Umbilical cord (tissue), 2 donors: ENCODE measurements around the gene PPFIA4. TPM values are rescaled to one million over a fixed set of nuclear protein-coding genes. Genes with fewer than 3 reads are reported as not detected.

Source experiments
- DNase-seq: peaks from one replicate; pipeline ENCODE4 v3.0.0-alpha.2; 2015; ENCODE audit warnings: low spot score
- total RNA-seq: library from RNA; depleted of rRNA; stranded (reverse); fragments of >200 nt; gene quantifications from one replicate; pipeline ENCODE4 v1.2.3, GENCODE V29; 2014; ENCODE audit warnings: low replicate concordance; ENCODE audit not compliant: insufficient read depth

The PPFIA4 gene
- total RNA-seq, 1 donor from 2014 or later = 23.1 TPM

- DNase-seq = no peak
Measured at GRCh38 chr1:203082231-203082505, 55.9 kb downstream of the PPFIA4 start.

- DNase-seq = no peak
Measured at GRCh38 chr1:203082571-203083462, 56.5 kb downstream of the PPFIA4 start.

DNA sequence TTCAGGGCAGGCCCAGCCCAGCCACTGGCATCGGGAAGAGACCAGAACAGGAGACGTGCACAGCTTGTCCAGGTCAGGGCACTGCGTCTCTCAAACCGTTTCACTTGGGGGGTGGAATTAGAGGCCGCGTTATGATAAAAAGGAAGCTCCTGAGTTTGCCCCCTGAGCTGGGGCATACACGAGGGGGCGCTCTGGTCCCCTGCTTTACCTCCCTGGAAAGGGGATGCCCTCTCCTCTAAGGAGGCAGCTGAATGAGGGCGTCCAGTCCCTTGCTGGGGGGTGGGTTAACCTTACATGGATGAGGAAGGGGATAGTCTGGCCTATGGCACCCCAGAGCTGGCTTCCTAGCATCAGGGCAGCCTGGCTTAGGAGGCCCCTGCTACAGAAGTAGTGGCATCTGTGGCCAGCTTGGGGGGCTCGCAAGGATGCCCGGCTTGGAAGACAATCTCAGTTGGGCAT lies 57.2 kb downstream of the PPFIA4 start:
- DNase-seq = no peak

GRCh38 chr1:203084588-203085527 lies 58.6 kb downstream of the PPFIA4 start:
- no peak for DNase-seq

GRCh38 chr1:203085528-203086406 lies 59.5 kb downstream of the PPFIA4 start, which contains the start of gene MYOG:
Gene MYOG (minus strand): TSS chr1:203086012. CDS start chr1:203085961, 51 bp downstream.
- DNase-seq = no peak

DNA sequence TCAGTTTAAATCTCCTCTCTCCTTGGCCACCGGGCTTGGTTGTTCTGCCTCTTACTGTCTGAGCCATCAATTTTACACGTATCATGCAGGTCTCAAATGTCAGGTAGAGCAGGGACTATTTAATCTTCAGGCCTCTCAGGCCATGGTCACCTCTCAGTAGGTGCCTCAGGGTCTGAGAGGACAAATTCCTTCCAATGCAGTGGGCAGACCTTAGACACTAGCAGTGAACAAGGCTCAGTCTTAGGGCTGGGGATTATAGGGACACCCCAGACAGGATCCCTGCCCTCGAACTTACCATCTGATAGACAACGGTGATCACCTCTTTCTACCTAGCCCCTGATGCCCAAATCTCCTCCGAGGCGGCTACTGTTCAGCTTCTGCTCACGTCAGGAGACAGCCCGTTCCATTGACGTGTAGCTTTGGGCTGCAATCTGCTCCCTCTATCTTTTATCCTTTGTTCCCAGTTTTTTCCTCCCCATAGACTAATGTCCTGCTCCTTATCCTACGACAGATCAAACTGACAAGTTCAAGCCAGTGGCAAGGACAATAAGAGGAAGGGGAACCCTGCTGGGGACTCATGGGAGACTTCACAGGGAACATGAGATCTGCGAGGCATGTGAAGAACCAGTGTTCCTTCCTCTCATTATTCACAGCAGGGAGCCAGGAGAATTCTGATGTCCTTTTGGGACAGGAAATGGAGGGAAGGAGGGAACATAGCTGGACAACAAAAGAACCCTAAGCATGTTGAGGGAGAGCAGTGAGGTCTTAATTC lies 60.9 kb downstream of the PPFIA4 start:
- DNase-seq = no peak

GRCh38 chr1:203088441-203088840 lies 62.1 kb downstream of the PPFIA4 start:
- DNase-seq = no peak

GRCh38 chr1:203089001-203089650 lies 62.8 kb downstream of the PPFIA4 start:
- no peak for DNase-seq

GRCh38 chr1:203089651-203090045 lies 63.4 kb downstream of the PPFIA4 start:
- no peak for DNase-seq

DNA sequence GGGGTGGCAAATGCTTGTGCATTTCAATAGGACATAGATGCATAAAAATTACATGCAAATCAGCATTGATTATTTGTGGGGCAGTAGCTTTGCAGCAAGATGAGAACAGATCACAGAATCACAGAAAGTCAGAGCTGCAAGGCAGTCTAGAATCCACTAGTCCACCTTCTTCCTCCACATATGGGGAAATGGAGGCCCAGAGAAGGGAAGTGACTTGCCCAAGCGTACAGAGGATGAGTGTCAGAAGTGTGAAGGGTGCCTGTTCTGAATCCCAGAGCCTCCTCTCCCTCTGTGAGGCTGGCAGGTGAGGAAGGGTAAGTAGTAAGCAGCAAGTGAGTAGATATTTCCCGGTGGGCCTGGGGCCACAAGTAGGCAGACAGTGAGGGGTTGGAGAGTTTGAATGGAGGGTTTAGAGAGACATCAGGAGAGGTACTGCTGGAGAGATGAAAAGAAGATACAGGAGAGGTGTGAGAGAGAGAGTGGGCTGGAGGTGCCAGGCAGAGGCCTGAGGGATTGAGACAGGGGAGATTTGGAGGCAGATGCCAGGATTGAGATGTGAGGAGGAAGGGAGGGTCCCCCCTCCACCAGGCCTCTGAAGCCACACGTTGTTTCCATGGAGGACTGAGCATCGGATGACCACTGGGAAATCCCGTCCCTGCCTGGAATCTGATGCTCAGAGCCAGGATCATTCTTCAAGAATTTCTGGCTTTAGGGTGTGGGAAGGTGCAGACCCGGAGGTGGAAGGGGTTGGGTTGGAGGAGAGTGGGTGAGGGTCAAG lies 64.3 kb downstream of the PPFIA4 start:
- no peak for DNase-seq

GRCh38 chr1:203091199-203091477 lies 64.8 kb downstream of the PPFIA4 start:
- peak; percentile 51 for DNase-seq

DNA sequence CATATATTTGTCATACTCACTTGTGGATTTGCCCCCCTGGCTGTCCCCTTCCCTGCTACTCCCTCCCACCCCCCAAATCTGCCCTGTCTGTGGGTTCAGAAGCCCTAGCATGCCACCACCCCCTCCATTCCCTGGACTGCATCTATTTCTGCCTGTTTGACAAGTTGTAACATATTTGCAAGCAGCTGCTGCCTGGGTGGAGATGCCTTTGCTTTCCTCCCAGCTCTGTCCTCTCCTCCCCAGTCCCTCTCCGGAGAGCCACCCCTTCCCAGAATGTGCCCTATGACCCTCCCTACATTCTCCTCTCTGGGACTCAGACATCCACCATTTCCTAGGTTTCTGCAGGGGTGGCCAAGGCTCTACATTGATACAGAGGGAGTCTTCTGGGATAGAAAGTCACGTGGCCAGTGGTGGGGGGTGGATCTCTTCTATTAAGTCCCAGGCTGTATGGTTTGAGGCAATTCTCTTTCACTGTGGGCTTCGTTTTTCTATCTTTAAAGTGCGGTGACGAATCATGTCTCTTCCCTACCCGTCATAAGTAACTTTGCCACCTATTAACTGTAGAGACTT lies 65.6 kb downstream of the PPFIA4 start:
- DNase-seq = peak; percentile 4

DNA sequence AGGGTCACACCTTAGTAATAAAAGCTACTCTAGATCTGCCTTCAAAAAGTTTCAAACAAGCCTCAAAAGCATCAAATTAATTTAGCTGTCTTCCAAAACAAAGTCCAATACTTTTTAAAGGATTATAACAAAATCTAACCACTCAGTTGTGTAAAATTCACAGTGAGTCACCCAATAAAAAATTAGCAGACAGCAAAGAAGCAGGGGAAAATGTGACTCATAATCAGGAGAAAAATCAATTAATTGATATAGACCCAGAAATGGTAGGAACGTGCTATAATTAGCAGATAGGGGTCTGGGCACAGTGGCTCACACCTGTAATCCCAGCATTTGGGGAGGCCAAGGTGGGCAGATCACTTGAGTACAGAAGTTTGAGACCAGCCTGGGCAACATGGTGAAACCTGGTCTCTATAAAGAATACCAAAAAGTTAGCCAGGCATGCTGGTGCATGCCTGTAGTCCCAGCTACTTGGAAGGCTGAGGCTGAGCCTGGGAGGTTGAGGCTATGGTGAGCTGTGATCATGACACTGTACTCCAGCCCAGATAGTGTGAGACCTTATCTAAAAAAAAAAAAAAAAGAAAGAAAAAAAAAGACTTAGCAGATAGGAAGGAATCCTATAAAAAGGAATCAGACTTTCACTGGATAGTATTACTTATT lies 67.6 kb downstream of the PPFIA4 start:
- no peak for DNase-seq

DNA sequence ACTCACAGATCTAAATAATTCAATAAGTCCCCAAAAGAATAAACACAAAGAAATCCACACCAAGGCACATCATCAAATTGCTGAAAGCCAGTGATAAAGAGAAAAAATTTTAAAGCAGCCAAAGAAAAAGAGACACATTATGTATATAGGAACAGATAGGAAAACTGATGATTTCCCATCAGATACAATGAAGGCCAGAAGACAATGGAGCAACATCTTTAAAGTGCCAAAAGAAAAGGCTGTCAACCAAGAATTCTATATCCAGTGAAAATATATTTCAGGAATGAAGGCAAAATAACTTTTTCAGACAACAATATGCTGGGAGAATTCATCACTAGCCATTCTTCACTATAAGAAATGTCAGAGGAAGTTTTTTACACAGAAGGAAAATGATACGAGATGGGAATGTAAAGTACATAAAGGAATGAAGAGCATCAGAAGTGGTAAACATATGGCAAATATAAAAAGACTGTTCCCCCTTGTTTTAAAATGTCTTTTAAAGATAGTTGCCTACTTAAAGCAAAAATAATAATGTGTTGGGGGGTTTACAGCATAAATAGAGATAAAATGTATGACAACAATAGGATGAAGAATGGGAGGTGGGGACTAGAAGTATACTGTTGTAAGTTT lies 68.9 kb downstream of the PPFIA4 start:
- no peak for DNase-seq

- DNase-seq = no peak
Measured at GRCh38 chr1:203096566-203096965, 70.3 kb downstream of the PPFIA4 start.

GRCh38 chr1:203097001-203097400 lies 70.7 kb downstream of the PPFIA4 start:
- no peak for DNase-seq

GRCh38 chr1:203098445-203098844 lies 72.2 kb downstream of the PPFIA4 start:
- no peak for DNase-seq

- no peak for DNase-seq
Measured at GRCh38 chr1:203098914-203099520, 72.7 kb downstream of the PPFIA4 start.
